WTC11 (cell line): ENCODE data around the gene BHLHE23.

Experiments used
- AFF4 ChIP-seq: sonication (generic); formaldehyde crosslinking; IDR thresholded peaks from 2 replicates; pipeline ENCODE4 v1.8.1; 2023; ENCODE audit warnings: mild to moderate bottlenecking, missing genetic modification reagents, borderline replicate concordance
- CTCF ChIP-seq: fragments of 200-600 bp; IDR thresholded peaks from 2 replicates; pipeline ENCODE4 v1.8.0; 2022; ENCODE audit warnings: antibody characterized with exemption
- ELF4 ChIP-seq: sonication (generic); formaldehyde crosslinking; IDR thresholded peaks from 2 replicates; pipeline ENCODE4 v1.8.1; 2022; ENCODE audit warnings: low read depth, mild to moderate bottlenecking, moderate library complexity, missing genetic modification reagents
- NR1H2 ChIP-seq: sonication (generic); formaldehyde crosslinking; IDR thresholded peaks from 2 replicates; pipeline ENCODE4 v1.9.0; 2021; ENCODE audit warnings: mild to moderate bottlenecking, moderate library complexity, missing genetic modification reagents
- SP1 ChIP-seq: sonication (generic); formaldehyde crosslinking; conservative IDR thresholded peaks from 2 replicates; pipeline ENCODE4 v1.8.1; 2022; ENCODE audit warnings: missing genetic modification reagents
- STAT6 ChIP-seq: sonication (generic); formaldehyde crosslinking; conservative IDR thresholded peaks from 2 replicates; pipeline ENCODE4 v1.8.1; 2023; ENCODE audit warnings: mild to moderate bottlenecking, low read depth, missing genetic modification reagents, moderate library complexity
- USF1 ChIP-seq: sonication (generic); formaldehyde crosslinking; IDR thresholded peaks from 2 replicates; pipeline ENCODE4 v1.8.0; 2022; ENCODE audit warnings: mild to moderate bottlenecking, missing genetic modification reagents
- USF2 ChIP-seq: sonication (generic); formaldehyde crosslinking; IDR thresholded peaks from 2 replicates; pipeline ENCODE4 v1.8.1; 2023; ENCODE audit warnings: mild to moderate bottlenecking, missing genetic modification reagents, moderate library complexity
- ZNF423 ChIP-seq: fragments of 250-450 bp; sonication (Bioruptor Pico); IDR thresholded peaks from 2 replicates; pipeline ENCODE4 v2.1.2; 2022; ENCODE audit warnings: mild to moderate bottlenecking, moderate library complexity

GRCh38 chr20:63005365-63005861 lies 1.4 kb downstream of the BHLHE23 start:
- no peak for TF ChIP-seq SP1 (CRISPR knock-in tag)
- TF ChIP-seq USF1, result no peak
- no peak for TF ChIP-seq CTCF
- no peak for TF ChIP-seq AFF4
- TF ChIP-seq ZNF423 (CRISPR knock-in tag), result no peak
- TF ChIP-seq USF2 (CRISPR knock-in tag), result no peak
- TF ChIP-seq STAT6 (CRISPR knock-in tag), result no peak
- TF ChIP-seq ELF4 (CRISPR knock-in tag), result no peak
- TF ChIP-seq NR1H2 (CRISPR knock-in tag), result no peak
